SH-SY5Y (cell line): ENCODE measurements around the gene ELOVL2.

Source experiments
- GATA2 ChIP-seq: IDR thresholded peaks from 2 replicates; pipeline ENCODE4 v1.6.1; 2011; ENCODE audit warnings: mild to moderate bottlenecking, low read depth, low read length
- GATA3 ChIP-seq: IDR thresholded peaks from 2 replicates; pipeline ENCODE4 v1.6.1; 2011; ENCODE audit warnings: low read depth, mild to moderate bottlenecking, low read length, moderate library complexity

DNA sequence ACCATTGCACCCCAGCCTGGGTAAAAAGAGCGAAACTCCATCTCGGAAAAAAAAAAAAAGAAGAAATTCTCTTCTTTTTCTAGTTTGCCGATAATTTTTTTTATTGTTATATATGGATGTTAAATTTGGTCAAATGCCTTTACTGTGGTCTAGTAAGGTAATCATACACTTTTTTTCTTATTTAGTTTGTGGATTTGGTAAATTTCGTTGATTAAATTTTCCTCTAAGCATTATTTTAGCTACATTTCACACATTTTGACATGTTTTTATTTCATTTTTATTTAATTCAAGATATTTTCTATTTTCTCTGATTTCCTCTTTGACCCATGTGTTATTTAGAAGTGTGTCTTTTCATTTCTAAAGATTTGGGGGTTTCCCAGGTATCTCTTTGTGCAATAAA is 18.0 kb upstream of the ELOVL2 start:
- TF ChIP-seq GATA2 (no peak), GATA3 (no peak)
